HG03354 (cell line): Measurements from ENCODE around the gene RIMBP2.
"Not testable (repeated sequence)": the region's sequence is repeated elsewhere in the genome, so short reads cannot be mapped to it uniquely, and the experiment has no call there.

Experiments used
- ATAC-seq: cut with Tn5 transposase; IDR thresholded peaks from one replicate; pipeline ENCODE4 v1.9.1; 2021; ENCODE audit warnings: mild to moderate bottlenecking; ENCODE audit not compliant: unreplicated experiment, poor library complexity, severe bottlenecking

The RIMBP2 gene

DNA sequence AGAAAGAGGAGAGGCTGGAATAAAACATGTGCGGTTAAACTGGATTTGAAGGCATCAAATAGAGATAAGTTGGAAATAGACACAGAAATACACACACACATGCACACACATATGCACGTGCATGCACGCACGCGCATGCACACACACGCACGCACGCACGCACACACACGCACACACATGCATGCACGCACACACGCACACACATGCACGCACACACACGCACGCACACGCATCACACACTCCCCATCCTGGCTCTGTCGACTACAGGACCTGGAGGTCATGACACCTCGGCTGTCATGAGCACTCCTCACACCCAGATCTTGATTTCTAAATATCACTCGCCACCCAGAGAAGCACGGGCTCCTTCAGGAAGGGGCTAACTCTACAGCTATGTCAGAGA lies 51.8 kb downstream of the RIMBP2 start:
- ATAC-seq = no peak

DNA sequence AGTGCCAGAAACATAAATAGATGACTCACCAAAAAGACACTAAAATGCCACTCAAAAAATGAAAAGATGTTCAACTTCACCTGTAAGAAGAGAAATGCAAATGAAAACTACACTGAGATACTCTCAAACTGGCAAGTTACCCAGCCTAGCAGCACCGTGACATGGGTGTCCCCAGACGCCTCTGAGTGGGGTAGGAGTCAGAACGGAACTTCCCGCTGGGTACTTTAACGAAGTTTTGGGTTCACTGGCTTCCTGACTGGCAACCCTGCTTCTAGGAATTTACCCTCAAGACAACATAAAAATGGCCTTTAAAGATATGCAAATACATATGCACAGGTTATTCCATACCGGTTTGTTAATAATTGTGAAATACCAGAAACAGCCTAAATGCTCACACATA lies 52.6 kb downstream of the RIMBP2 start:
- ATAC-seq = no peak

DNA sequence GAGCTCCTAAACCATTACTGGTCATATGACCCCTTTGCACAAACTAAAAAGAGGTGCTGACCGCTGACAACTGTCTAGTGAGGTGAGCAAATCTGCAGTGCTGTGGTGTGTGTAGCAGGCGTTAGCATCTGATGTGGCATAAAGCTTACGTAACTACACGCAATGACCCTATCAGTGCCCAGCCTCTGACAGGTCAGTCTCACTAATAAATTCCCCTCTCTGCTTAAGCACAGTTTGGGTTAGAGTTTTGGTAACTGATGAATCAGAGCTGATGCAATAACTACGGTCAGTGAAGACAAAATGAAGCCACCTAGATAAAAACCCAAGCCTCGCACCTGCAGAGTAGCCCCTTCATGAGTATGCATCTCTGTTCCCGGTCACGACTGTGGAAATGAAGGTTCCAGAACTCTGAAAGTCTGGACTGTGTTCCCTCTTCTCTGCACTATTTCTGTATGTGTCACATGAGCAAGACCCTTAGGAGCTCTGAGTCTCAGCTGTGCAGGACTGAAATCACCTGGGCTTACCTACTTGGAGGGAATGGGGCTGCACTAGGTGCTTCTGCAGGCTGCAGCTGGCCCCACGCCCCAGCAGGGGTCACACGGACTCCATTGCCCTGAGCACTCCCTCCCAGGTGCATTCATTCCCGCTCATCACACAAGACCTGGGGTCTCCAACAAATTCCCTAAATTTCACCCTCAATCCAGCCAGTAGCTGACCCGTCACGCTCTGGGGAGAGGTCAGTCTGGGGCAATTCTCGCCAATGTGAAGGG lies 54.4 kb downstream of the RIMBP2 start:
- no peak for ATAC-seq

DNA sequence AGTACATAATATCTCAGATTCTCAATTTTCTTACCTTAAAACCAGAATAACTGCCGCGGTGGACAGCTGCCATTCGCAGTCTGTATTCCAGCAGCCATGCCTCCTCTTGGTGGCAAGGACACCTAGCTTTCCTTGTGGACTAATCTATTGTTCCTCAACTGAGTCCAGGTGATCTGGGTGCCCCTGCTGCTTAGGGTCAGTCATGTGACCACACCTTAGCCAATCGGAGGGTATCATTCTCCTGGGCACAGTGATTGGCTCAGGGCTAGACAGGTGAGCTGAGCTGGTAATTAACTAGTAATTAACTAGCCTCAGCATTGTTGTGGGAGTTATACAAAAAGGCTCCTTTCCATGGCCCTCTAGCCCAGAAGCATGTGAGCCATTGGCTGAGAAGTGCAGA lies 55.0 kb downstream of the RIMBP2 start:
- ATAC-seq = no peak

DNA sequence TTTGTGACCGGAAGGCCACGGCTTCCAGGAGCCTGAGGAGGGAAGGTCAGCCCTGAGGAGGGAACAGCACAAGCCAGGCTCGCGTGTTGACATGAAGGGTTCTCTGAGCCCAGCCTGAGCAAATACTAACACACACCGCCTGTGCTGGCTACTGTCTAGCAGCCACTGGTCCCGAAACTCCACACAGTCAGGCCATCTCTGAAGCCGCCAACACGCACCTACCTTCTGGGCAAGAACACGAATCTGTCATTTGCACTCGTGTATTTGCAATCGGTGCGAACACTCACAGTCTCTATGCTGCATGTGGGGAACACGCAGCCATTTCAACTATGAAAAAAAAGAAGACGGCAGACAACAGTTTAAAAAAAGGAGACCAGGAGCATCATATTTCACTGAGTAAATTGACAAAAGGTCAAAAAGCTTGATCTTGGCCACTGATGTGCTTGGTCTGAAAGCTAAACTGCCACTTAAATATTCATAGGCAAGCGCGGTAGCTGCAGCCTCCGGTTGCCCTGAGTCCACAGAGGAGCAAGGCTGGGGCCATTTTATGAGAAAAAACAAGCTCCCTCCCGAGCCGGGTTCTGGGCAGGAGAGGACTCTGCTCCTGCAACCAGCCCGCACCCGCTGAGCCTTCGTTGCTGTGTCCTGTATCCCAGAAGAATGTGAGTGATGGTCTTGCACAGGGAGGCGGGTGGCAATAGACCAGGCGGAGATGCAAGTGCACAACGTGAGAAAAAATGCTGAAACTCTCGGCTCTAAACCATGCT lies 57.8 kb downstream of the RIMBP2 start:
- no peak for ATAC-seq

DNA sequence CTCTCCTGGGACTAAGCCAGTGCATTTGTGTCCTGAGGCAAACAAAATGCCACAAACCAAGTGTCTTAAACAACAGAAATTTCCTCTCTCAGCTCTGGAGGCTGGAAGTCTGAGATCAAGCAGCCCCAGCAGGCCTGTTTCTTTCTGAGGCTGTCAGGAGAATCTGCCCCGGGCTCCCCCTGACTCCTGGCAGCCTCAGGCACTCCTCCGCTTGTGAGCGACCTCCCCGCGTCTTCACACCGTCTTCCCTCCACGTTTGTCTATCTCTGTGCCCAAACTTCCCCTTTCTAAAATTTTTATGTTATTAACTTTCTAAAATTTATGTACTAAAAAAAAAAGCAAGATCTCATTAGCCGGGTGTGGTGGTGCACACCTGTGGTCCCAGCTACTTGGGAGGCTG lies 59.7 kb downstream of the RIMBP2 start:
- ATAC-seq = no peak

DNA sequence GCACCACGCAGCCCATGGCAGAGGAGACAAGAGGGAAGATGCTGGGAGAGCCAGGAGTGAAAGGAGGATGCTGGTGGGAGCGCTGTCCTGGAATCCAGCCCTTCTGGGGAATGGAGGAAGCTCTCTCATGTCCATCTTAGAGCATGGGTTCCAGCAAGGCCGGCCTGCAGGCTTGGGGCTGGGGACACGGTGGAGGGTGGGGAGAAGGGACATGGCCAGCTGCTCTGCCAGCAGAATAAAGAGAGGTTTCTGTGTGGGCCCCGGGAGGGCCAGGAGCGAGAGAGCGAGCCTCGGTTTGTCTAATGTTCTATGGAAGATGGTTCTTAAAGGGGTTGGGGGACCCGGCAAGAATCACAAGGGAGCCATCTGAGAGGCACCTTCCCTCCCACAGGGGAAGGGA lies 60.2 kb downstream of the RIMBP2 start:
- ATAC-seq = no peak

DNA sequence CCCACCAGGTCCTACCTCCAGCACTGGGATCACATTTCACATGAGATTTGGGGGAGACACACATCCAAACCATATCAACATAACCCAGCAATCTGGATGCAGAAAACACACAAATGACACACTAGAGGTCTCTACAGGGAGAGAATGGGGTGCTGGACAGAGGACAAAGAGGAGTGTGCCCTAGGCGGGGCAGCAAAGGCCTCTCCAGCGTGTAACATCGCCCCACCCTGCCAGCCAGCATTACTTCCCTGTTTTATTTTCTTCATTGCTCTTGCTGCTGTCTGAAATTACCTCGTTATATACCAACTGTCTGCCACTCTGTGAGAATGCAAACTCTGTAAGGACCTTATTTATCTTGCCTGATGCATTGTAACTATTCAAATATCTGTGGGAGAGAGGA lies 61.1 kb downstream of the RIMBP2 start:
- ATAC-seq = no peak

DNA sequence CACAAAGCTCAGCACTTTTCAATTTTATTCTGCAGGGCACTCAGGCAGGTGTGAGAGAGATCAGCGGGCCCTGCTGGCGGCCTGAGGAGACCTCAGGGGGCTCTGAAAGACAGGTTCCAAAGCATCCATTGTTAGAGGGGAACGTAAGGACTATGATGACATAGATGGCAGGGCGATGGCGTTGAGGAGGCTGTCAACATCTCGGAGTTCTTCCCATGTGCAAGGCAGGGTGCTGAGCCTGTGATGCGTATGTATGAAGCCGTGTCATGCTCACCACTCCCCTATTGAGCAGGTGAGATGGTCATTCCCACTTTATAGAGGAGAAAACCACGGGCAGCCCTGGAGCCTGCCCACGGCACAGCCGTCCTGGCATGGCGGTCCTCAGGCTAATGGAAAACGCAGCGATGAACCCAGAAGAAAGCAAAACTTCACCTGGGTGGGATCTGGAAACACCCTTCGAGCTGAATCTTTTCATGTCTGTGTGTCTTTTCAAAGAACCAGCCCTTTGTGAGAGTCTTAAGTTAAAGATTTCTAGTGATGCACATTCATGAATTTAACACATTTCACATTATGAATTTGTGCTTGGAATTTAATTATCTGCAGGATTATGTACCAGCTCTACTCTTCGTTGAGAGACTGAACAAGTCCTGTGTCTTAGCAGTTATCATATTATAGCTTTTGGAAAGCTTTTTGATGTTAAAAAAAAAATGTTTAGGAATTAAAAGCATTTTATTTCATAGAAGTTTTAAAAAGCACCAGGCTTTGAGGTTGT lies 64.7 kb downstream of the RIMBP2 start:
- ATAC-seq = no peak

DNA sequence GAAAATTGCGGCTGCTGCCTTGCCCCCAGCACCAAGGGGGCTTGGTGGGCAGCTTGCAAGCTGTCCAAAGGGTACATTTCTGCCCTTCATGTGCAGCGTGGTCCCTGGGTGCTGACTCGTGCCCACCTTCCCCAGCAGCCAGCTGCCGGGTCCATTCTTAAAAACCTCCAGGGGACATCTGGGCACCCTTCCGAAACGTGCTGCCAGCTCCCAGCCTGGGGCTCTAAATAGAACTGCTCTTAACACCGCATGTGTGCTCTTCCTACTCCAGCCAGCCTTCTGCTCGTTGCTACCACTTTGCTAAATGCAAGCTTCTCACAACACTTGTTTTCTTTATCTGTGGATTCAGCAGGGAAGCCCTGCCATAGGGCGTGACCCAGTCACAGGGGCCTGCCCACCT lies 66.0 kb downstream of the RIMBP2 start:
- ATAC-seq = no peak

DNA sequence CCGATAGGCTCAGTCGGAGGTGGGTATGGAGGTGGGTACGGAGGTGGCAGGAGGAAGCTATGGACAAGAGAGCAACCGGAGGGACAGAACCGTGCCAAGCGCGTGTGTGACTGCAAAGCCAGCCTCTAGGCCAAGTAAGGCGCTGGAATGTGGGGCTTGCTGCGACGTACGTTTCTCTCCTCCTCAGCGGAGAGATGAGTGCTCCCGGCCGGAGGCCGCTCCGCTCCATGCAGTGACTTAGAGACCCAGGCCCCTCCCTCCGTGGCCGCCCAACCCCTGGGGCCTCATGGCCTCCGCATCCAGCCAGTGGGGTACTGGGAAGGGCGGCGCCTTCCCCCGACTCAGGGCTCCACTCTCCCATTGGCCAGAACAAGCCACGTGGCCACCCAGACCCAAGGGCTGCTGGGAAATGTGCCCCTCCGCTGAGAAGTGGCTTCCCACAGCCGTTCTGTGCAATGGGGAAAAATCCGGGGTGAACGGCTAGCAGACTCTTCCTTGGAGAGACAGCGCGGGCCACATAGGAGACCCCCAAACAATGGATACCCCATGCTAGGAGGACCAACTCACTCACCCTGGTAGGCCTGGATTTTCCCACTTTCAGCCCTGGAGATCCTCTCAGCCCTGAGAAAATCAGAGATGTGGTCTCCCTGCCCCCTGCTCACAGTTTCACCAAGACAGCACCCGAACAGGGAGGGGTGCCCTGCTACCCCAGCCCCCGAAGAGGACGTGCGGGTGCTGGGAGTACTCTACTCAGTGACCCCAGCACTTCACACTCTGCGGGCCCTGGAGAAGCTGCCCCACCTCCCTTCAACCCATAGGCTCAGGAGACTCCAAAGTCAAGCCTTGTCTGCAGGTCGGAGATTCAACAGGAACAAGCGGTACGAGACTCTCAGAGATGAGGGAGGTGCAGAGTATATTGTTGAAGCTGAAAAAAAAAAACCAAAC lies 66.7 kb downstream of the RIMBP2 start:
- no peak for ATAC-seq

DNA sequence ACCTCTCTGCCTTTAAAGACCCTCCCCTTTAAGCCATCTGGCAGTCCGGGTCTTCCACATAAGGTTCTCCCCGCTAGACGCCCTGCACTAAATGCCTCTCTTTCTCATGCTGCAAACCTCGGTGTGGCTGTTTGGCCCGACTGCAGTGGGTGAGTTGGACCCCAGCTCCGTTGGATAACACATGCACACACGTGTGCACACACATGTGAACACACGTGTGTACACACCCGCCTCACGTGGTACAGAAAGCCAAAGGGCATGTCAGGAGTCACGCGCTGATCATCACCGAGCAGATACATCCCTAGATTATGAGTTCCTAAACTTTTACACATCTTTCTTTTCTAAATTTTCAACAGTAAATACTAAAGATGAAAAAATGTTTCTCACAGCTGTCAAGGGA lies 68.3 kb downstream of the RIMBP2 start:
- ATAC-seq = no peak

DNA sequence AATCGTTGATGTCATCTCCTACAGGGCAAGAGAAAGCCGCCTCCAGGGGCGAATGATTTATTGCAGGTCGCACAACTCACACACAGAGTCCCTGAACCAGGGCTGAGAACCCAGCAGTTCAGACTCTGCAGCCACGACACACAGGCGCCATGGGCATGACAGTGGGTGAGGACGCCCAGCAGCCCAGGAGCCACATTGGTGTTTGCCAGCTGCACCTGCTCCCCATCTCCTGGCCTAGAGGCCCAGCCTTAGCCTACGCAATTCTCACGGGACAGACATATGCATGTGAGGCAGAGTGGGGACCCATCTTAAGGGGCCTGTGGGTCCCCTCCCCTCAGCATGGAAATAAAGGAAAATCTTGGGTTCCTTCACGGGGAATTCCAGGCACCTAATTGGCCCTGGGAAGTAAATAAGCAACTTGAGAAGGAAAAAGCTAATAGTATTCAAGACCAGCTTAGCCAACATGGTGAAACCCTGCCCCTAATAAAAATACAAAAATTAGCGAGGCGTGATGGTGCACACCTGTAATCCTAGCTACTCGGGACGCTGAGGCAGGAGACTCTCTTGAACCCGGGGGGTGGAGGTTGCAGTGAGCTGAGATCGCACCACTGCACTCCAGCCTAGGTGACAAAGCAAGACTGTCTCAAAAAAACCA lies 69.3 kb downstream of the RIMBP2 start:
- no peak for ATAC-seq

DNA sequence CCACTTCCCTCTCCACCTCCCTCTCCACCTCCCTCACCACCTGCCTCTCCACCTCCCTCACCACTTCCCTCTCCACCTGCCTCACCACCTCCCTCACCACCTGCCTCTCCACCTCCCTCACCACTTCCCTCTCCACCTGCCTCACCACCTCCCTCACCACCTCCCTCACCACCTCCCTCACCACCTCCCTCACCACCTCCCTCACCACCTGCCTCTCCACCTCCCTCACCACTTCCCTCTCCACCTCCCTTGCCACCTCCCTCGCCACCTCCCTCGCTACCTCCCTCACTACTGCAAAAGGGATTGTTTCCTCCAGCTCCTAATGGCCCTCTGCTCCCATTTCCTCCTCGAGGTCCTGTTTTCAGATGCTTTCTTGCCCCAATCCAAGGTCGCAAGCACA lies 69.9 kb downstream of the RIMBP2 start:
- not testable (repeated sequence) for ATAC-seq

DNA sequence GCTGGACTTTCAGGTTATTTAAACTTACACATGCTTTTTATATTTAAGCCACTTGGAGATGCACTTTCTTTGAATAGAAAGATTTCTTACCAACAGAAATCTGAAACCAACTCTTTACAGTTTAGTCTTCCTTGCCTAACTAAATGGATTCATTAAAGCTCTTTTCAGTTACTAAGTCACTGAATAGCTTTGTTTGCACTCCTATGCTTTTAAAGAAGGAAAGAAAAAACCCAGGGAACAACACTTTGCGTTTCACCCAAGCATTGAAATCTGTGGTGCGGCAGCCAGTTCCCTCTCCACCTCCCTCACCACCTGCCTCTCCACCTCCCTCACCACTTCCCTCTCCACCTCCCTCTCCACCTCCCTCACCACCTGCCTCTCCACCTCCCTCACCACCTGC lies 70.3 kb downstream of the RIMBP2 start:
- ATAC-seq = no peak

DNA sequence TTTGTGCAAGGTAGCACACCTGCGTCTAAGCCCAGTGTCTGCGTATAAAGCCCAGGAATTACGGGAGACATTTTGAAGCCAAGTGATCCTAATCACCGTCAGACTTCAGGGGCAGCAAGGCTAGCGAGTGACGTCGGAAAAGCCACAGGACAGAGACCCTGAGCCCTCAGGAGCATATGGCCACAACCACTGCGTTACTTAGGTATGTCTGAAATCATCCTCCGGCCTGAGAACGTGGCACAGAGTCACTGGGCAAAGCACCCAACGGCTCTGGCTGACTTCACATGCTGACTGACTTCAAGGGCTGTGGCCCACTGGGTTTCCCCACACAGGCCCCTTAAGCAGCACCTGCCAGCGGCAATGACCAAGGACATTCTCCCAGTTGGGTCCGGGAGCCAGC lies 71.5 kb downstream of the RIMBP2 start:
- no peak for ATAC-seq

DNA sequence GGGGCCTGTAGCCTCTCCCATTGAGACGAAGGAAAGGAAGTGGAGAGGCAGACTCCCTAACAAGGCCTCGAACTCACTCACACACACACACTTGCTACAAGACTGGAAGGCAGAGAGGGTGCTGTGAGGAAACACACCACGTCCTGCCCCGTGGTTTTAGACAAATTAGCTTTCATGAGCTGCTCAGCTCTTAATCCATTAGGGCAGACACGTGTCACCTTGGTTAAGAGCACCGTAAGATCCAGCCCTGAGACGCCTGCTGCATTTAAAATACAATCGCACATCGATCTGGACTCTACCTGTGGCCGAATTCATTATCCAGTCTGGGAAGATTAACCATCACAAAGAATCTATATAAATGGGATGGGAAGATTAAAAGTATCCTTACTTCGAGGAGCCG lies 72.0 kb downstream of the RIMBP2 start:
- ATAC-seq = no peak

DNA sequence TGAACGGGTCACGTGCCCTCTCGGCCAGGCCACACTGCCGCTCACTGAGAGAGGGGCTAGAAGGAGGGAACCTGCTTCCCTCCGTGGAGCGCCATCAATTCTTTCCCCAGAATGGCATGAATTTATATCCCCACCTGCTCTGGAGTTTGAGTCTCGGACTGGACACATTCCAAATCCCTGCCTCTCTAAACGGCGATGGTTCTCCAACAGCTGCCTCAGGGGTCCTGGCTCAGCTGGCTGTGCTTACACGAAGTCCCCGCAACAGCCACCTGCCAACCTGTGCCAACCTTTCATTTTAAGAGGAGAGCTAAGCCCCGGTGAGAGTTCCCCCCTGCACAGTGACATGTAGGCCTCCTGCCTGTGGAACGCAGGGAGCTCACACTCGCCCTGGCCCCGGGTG lies 73.2 kb downstream of the RIMBP2 start:
- ATAC-seq = no peak

DNA sequence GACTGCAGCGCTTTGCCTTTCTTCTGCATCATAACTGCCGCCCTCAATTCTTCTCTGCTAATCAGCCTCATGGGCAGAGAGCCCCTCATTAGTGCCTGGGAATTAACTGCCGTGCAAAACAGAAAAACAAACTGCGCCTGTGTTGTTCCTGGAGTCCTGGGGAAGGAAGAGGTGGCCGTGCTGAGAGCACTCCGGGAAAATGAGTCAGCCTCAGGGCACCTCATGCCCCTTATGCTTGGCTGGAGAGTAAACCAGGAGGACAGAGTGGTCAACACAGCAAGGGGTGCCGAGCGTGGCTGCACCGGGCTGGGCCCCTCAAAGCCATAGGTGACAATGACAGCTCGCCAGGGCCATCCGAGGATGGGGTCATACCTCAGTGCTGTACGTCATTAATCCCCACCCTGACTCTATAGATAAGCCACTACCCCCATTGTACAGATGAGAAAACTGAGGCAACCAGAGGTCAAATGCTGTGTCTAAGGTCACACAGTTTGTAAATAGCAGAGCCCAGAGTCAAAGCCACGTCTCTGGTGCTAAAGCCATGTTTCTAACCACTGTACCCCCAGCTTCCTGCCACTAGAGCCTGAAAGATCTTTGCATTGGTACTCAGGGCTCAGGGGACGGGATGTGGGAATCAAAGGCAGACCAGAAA lies 74.4 kb downstream of the RIMBP2 start:
- ATAC-seq = no peak
